Activated CD8-positive, alpha-beta T cell treated with anti-CD3 and anti-CD28 coated beads for 36 hours (primary cell): ENCODE measurements around the gene ADAMTS20. TPM values are rescaled to one million over a fixed set of nuclear protein-coding genes. Genes with fewer than 3 reads are reported as not detected.

Experiments
- ATAC-seq: fragments of 200-7000 bp; cut with Tn5 transposase; one replicate; pipeline ENCODE4 v1.10.0; 2021; ENCODE audit warnings: mild to moderate bottlenecking, moderate library complexity
- CTCF ChIA-PET: fragments of 350-600 bp; sonication (Branson Sonifier 250); formaldehyde crosslinking; loops from one replicate; lab custom pipeline; 2021; ENCODE audit warnings: antibody characterized with exemption; lab: Charles Lee
- POLR2A ChIA-PET: fragments of 350-600 bp; sonication (Branson Sonifier 250); formaldehyde crosslinking; loops from one replicate; lab custom pipeline; 2021; ENCODE audit warnings: antibody characterized with exemption; lab: Charles Lee
- DNase-seq: peaks from one replicate; pipeline ENCODE4 v3.0.0-alpha.2; 2020
- H3K27ac Mint-ChIP-seq: one replicate; pipeline ENCODE4 v1.8.0; 2021; ENCODE audit warnings: mild to moderate bottlenecking, mixed read lengths
- H3K27me3 Mint-ChIP-seq: one replicate; pipeline ENCODE4 v1.8.0; 2021; ENCODE audit warnings: mixed read lengths
- H3K36me3 Mint-ChIP-seq: one replicate; pipeline ENCODE4 v1.8.0; 2021; ENCODE audit warnings: low read depth, mixed read lengths
- H3K4me1 Mint-ChIP-seq: one replicate; pipeline ENCODE4 v1.8.0; 2021; ENCODE audit warnings: low read depth, mixed read lengths
- H3K4me3 Mint-ChIP-seq: one replicate; pipeline ENCODE4 v1.8.0; 2021; ENCODE audit warnings: mild to moderate bottlenecking, moderate library complexity, mixed read lengths
- H3K9me3 Mint-ChIP-seq: one replicate; pipeline ENCODE4 v1.8.0; 2021; ENCODE audit warnings: mixed read lengths
- intact Hi-C: fragments of 100-400 bp; cut with micrococcal nuclease; formaldehyde crosslinking; loops from one replicate; pipeline ENCODE4 v1.10.0; 2022
- total RNA-seq, 2 experiments: library from RNA; stranded (reverse); gene quantifications; one replicate each; pipeline ENCODE4 v1.2.3, GENCODE V29; 2021
- TF ChIP-seq, protein P1 (sequence below): fragments of 200-600 bp; IDR thresholded peaks from one replicate; pipeline ENCODE4 v1.8.0; 2022; ENCODE audit warnings: antibody characterized with exemption, mild to moderate bottlenecking

Gene ADAMTS20
- total RNA-seq, 2 experiments from 2014 or later = not detected

DNA sequence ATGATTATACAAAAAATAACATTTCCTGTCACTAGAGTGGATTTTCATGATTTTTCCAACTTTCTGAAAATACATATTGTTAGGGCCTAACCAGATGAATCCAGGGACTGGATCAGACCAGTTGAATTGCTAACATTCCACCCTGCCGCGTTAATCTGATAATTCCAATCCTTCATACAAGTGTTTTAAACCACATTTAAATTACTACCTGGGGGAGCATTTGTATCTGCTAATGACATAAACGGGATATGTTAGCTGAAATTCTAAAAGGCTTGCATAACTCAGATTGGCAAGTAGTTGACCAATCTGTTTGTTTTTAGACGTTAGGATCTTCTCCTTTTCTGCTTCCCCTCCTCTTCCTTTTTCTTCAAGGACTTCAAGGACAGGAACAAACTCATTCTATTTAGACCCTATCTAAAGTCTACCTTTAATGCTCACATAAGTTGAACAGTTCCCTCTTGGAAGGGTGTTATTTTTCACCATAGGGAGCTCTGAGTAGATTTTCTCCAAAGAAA is 239.0 kb downstream of the ADAMTS20 start:
- CTCF ChIA-PET = no interaction called here
- H3K9me3 Mint-ChIP-seq = no peaks in the 10 kb centered on the region

DNA sequence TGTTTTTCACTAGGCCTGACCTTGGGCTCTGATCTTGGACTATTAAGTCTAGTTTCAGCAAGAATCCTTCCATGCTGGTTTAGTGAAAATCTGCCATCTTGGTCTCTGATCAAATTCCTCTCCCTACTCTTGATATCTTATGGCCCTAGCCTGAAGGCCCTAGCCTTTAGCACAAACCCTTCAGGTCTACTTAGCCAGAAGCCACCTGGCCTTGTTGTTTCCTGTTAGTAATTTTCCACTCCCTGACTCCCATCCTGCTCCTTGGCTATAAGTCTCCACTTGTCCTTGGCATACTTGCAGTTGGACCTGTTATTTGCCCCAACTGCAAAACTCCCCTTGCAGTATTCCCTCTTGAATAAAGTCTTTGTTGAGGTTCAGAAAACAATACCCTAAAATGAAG is 241.4 kb downstream of the ADAMTS20 start:
- no peaks in the 10 kb centered on the region for H3K27me3 Mint-ChIP-seq
- no peak for ATAC-seq
- H3K4me3 Mint-ChIP-seq = no peak overlapping the region
- TF ChIP-seq, protein P1, sequence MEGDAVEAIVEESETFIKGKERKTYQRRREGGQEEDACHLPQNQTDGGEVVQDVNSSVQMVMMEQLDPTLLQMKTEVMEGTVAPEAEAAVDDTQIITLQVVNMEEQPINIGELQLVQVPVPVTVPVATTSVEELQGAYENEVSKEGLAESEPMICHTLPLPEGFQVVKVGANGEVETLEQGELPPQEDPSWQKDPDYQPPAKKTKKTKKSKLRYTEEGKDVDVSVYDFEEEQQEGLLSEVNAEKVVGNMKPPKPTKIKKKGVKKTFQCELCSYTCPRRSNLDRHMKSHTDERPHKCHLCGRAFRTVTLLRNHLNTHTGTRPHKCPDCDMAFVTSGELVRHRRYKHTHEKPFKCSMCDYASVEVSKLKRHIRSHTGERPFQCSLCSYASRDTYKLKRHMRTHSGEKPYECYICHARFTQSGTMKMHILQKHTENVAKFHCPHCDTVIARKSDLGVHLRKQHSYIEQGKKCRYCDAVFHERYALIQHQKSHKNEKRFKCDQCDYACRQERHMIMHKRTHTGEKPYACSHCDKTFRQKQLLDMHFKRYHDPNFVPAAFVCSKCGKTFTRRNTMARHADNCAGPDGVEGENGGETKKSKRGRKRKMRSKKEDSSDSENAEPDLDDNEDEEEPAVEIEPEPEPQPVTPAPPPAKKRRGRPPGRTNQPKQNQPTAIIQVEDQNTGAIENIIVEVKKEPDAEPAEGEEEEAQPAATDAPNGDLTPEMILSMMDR = no peak
- no peak for DNase-seq
- no peak overlapping the region for H3K27ac Mint-ChIP-seq
- ChIA-PET CTCF (no interaction called here), POLR2A (no interaction called here)
- no peaks in the 10 kb centered on the region for H3K9me3 Mint-ChIP-seq
- H3K36me3 Mint-ChIP-seq = no peaks in the 10 kb centered on the region
- intact Hi-C loops = no loop called here
- H3K4me1 Mint-ChIP-seq = no peaks in the 10 kb centered on the region

More for the DNA sequence above, 239.0 kb downstream of the ADAMTS20 start:
- DNase-seq (no peak), ATAC-seq (no peak)
- no peaks in the 10 kb centered on the region for H3K27me3 Mint-ChIP-seq
- TF ChIP-seq, protein P1 = no peak
- intact Hi-C loops = no loop called here
- no peak overlapping the region for H3K4me3 Mint-ChIP-seq
- no peak overlapping the region for H3K27ac Mint-ChIP-seq
- POLR2A ChIA-PET = no interaction called here
- H3K4me1 Mint-ChIP-seq = no peaks in the 10 kb centered on the region
- H3K36me3 Mint-ChIP-seq = no peaks in the 10 kb centered on the region

DNA sequence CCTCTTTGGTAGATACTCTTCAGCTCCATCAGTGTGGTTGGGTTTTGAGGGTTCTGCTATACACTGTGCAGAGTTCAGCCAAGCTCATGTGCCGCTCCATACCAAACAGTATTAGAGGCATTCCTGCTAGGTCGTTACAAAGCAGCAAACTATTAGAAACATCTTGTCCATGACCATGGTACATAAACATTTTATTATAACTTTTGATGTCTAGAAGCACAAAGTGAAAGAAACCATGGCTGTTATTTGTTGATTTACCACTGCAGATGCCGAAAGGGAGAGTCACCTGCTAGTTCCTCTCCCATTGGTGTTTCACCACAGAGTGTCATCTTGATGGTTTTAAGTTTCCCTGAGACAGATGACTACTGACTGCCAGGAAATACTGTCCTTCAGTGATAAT is 242.0 kb downstream of the ADAMTS20 start:
- intact Hi-C loops = no loop called here
- Mint-ChIP-seq H3K27me3 (no peaks in the 10 kb centered on the region), H3K27ac (no peak overlapping the region), H3K4me1 (no peaks in the 10 kb centered on the region), H3K4me3 (no peak overlapping the region), H3K9me3 (no peaks in the 10 kb centered on the region), H3K36me3 (no peaks in the 10 kb centered on the region)
- DNase-seq (no peak), ATAC-seq (no peak)
- TF ChIP-seq, protein P1 = no peak
- ChIA-PET POLR2A (no interaction called here), CTCF (no interaction called here)

DNA sequence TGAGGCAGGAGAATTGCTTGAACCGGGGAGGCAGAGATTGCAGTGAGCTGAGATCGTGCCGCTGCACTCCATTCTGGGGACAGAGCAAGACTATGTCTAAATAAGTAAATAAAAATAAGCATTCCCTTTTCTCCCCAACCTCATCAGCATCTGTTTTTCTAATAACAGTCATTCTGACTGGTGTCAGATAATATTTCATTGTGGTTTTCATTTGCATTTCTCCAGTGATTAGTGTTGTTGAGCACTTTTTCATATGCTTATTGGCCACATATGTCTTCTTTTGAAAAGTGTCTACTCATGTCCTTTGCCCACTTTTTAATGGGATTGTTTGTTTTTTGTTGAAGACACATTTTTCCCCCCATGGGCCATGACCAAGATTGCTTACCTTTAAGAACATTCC is 243.2 kb downstream of the ADAMTS20 start:
- Mint-ChIP-seq H3K4me3 (no peak overlapping the region), H3K27me3 (no peaks in the 10 kb centered on the region), H3K36me3 (no peaks in the 10 kb centered on the region), H3K27ac (no peak overlapping the region), H3K4me1 (no peaks in the 10 kb centered on the region), H3K9me3 (no peaks in the 10 kb centered on the region)
- TF ChIP-seq, protein P1 = no peak
- DNase-seq = no peak
- POLR2A ChIA-PET = no interaction called here
- CTCF ChIA-PET = no interaction called here
- intact Hi-C loops = no loop called here
- ATAC-seq = no peak

DNA sequence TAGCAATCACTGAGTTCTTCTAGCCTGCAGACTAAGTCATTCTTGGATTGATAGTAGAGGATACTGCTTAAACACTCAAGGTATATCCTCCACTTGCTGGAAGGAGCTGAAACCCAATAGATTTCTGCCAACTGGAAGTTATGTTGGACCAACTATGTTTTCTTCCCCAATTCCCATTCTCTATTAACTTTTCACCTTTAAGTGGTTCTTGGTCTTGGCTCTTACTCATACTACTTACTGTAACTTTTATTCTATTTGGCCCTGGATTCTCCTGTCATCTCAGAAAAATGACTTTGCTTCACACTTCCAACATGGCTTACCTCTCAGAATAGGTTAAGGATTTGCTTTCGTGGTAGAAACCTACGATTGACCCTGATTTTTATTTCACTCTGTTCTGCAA is 244.9 kb downstream of the ADAMTS20 start:
- Mint-ChIP-seq H3K9me3 (no peaks in the 10 kb centered on the region), H3K27ac (no peak overlapping the region), H3K36me3 (no peaks in the 10 kb centered on the region), H3K27me3 (no peaks in the 10 kb centered on the region), H3K4me1 (no peaks in the 10 kb centered on the region), H3K4me3 (no peak overlapping the region)
- no peak for ATAC-seq
- intact Hi-C loops = no loop called here
- TF ChIP-seq, protein P1 = no peak
- DNase-seq = no peak
- ChIA-PET CTCF (no interaction called here), POLR2A (no interaction called here)
